HG03439 (cell line): Measurements from ENCODE around the gene NARF.
"Not testable (repeated sequence)": the region's sequence is repeated elsewhere in the genome, so short reads cannot be mapped to it uniquely, and the experiment has no call there.

Experiments
- ATAC-seq: cut with Tn5 transposase; IDR thresholded peaks from one replicate; pipeline ENCODE4 v1.9.1; 2021; ENCODE audit warnings: mild to moderate bottlenecking, moderate library complexity; ENCODE audit not compliant: unreplicated experiment

The NARF gene

DNA sequence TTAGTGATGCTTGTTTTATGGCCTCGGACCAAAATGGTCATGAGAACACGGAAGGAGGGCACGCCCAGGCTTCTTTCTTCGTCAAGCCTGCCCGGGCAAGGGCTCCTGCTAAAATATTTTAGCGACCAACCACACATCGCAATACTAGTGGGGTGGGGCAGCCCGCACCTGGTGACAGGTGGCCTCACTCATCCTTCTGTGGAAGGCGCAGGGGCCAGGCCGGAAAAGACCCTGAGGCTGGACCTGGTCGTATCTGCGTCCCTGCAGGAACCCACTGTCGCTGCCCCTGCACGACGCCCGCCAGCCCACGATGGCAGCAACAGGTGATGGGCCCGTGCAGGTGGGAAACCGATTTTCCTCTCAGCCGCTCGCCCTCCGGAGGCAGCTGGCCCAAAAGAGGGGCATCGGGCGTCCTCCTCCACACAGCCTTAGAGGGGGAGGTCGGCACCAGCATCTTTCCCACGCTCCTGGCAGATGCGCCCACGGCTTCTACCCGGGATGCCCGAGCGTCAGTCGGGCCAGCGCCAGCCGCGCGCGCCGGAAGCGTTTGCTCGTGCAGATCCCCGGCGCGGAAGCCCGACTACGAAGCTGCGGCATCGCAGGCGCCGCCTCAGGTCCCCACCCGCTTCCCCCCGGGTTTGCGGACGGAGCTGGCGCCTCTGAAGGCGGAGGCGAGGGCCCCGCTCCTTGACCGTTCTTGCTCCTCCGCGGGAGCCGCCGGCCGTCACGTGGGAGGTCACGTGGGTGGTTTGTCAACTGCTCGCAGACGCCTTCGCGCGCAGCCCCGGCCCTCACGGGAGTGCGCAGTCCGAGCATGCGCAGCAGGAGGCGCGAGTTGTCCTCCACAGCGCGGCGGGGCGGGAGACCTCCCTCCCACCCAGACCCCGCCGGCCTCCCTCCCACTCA lies 38.2 kb downstream of the NARF start:
- peak; percentile 59 for ATAC-seq

DNA sequence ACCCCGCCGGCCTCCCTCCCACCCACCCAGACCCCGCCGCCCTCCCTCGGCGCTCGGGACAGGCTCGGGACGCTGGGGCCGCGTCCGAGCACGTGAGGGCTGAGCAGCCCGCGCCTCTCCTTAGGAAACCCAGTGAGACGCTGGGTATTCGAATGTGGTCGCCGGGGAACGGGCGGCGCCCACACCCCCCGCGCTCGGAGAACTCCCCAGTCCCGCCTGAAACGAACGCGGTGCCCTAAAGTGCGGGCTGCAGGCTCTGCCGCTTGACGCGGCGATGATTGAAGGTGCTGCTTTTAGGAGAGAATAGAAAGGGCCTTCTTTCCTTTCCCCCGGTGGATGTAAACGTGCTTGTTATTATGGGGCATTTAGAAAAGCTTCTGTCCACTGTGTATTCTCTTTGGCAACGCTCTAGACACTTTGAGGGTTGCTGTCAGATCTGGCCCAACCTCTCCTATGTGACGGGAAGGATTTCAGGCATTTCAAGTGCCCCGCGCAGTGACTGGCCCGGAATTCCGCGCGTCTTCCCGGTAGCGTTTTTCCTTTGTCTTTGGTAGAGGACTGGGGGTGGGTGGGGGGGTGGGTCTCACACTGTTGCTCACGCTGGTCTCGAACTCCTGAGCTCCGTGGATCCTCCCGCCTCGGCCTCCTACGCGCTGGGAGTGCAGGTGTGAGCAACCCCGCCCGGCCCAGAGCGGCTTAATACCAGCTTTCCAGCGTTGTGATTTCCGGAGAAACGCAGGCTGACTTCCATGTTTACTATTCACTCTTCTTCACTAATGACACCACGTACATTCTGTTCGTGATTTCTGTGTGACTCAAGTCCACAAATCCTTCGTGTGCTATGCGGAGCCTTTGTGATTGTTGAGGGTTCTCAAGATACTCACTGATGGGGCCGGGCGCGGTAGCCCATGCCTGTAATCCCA lies 39.2 kb downstream of the NARF start:
- ATAC-seq = peak; percentile 8

DNA sequence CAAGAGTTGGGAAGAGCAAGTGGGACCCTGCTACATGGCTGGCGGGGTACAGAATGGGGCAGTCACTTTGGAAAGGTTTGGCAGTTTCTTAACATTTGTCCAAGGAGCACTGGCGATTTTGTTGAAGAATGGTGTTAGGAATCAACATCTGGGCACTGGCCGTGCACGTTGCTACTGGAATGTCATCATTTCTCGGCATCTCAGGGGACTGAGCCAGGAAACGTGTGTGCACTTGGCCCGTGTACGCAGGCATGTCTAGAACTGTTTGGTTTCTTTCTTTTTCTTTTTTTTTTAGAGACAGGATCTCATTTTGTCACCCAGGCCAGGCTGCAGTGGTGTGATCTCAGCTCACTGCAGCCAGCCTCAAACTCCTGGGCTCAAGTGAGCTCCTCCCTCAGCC lies 43.7 kb downstream of the NARF start:
- no peak for ATAC-seq

DNA sequence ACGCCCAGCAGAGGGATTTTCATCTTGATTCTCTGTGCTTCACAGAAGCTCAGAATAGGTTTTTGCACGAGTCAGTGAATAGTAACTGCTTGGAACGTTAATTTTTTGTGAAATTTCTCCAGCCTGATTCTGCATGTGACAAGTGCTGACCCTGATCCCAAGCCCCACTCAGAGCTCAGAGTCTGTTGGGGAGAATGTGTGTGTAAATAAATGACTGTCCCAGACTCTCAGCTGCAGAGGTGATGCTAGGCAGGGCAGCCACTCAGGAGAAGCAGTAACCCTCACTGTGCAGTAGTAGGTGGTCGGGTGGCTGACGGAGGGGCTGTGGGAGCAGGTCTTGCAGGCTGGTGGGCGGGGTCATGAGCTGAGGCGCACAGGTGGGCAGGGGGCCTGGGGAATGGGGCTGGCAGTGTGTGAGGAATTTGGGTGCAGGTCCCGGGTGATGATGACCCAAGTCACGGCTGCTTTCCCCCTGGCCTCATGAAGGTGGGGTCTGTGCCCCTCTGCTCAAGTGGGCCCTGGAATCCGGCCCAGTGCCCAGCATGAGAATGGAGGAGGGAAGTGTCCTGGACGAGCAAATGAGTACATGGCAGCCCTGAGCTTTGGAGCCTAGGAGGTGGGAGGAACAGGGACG lies 44.7 kb downstream of the NARF start:
- no peak for ATAC-seq

DNA sequence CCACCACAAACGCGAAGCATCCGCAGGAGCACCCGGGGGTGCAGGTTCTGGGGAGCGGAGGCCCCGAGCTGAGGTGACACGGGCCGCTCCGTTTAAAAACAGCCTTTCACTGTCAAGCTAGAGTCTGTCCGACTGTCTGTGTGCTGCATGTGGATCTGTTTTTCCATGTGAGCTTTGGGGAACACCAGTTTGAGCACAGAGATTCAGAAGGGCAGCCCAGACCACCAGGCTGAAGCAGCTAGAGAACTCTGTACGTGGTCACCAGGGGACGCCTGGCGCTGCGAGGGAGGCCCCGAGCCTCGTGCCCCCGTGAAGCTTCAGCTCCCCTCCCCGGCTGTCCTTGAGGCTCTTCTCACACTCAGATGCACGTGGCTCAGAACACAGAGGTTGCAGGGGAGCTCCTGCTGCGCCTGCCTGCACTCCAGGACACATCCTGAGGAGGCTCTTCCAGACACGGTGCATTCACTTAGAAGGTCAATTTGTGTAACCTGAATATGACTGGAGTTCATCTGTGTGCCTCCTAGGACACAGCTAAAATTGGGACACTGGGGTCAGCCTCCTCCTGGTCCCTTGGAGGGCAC lies 45.3 kb downstream of the NARF start:
- ATAC-seq = no peak

DNA sequence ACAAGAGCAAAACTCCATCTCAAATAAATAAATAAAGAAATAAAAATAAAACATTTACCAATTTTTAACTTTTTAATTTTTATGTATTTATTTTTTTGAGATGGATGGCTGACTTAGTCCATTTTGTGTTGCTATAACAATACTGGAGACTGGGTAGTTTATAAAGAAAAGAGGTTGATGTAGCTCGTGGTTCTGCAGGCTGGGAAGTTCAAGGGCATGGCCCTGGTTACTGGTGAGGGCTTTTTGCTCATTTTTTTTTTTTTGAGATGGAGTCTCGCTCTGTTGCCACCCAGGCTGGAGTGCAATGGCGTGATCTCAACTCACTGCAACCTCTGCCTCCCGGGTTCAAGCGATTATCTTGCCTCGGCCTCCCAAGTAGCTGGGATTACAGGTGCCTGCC lies 46.8 kb downstream of the NARF start:
- no peak for ATAC-seq

DNA sequence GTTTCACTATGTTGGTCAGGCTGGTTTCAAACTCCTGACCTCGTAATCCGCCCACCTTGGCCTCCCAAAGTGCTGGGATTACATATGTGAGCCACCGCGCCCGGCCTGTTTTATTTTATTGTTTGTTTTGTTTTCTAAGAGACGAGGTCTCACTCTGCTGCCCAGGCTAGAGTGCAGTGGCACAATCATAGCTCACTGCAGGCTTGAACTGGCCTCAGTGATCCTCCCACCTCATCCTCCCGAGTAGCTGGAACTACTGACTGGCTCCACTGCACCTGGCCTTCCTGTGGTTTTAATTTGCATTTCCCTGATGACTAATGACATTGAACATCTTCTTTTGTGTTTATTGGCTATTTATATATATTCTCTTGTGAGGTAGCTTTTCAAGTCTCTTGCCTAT lies 47.9 kb downstream of the NARF start:
- ATAC-seq = peak; percentile 90

DNA sequence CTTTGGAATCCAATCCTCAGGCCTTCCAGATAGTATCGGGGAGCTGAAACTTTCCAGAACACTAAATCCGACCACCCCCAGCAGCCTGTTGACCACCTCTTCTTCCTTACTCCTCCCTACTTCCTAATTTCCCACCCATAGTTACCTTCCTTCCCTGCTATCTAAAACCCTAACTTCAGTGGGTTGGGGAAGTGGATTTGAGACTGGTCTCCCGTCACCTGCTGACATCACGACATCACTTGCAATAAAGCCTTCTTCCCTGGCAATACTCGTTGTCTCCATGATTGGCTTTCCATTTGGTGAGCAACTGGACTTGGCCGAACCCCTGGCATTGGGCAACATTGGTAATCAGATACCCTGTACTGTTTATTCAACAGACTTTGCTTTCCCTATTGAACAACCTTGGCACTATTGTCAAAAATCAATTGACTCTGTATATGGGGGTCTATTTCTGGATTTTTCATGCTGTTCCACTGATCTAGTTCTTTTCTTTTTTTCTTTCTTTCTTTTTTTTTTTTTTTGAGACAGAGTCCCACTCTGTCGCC lies 49.2 kb downstream of the NARF start:
- no peak for ATAC-seq

DNA sequence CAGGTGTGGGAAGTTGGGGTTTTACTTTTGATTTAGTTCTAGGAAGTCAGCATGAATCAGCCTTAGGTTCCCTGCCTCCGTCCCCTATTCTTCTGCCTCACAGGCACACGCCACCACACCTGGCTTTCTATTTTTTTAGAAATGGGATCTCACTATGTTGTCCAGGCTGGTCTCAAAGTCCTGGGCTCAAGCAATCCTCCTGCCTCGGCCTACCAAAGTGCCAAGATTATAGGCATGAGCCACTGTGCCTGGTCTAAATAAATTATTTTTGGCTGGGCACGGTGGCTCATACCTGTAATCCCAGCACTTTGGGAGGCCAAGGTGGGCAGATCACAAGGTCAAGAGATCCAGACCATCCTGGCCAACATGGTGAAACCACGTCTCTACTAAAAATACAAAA lies 53.1 kb downstream of the NARF start:
- not testable (repeated sequence) for ATAC-seq

DNA sequence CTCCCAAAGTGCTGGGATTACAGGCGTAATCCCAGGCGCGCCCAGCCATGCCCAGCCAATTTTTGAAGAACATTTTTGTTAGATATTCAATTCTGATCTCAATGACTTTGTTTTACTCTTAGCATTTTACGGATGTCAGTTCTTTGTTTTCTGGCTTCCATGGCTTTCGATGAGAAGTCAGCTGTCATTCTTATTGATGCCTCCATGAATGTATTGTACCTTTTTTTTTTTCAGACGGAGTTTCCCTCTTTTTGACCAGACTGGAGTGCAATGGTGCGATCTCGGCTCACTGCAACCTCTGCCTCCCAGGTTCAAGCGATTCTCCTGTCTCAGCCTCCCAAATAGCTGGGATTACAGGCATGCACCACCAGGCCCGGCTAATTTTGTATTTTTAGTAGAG lies 55.3 kb downstream of the NARF start:
- ATAC-seq = not testable (repeated sequence)

DNA sequence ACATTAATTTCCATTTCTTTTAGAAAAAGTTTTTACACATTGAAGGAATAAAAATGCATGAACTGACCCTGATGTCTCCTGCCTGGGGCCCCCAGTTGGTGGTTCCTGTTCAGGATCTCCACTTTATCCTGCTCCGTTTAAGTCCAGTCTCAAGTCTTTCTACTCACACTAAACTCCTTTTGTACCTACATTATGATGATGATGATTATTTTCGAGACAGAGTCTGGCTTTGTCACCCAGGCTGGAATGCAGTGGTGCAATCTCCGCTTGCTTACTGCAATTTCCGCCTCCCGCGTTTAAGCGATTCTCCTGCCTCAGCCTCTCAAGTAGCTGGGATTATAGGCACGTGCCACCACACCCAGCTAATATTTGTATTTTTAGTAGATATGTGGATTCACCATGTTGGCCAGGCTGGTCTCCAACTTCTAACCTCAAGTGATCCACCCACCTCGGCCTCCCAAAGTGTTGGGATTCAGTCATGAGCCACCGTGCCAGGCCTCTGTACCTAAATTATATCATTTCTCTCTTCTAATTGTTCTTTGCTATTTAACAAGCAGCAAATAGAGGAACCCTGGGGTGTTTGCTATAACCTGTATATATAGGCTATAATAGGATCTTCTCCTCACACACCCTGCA lies 58.8 kb downstream of the NARF start:
- ATAC-seq = no peak

DNA sequence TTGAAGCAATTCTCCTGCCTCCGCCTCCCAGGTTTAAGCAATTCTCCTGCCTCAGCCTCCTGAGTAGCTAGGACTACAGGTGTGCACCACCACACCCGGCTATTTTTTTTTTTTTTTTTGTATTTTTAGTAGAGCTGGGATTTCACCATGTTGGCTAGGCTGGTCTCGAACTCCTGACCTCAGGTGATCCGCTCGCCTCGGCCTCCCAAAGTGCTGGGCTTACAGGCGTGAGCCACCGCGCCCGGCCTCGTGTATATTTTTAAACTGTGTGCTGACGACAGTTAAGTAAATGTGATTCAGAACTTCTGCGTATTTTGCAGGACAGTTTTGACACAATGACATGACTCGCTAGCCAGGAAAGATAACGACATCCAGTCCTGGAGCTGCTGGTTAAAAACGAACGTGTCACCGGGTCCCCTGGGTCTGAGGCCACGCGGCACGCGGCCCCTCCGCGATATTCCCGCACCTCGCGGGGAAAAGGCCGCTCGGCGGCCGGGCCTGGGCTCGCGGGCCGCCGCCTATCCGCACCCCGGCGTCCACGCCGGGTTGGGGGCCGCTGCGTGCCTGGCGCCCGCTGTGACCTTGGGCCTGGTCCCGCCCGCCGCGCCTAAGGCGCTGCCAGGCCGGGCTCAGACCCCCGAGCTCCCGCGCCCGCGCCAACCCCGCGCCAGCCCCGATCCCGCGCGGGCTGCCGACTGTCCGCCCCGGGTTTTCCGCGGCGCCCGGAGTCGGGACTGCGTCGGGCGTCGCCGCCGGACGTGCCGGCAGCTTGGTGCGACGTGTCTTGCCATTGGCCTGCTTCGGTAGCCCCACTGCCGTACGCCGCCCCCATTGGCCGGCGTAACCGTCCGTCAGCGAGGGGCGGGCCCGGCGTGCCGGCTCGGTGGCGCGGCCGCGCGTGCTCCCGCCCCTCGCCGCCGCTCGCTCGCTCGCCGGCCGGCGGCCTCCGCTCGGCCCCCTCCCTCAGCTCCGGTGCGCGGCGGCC lies 60.6 kb downstream of the NARF start, which contains the start of gene FOXK2:
Gene FOXK2 (plus strand): TSS at position 907 of the 985 bp plus-strand sequence. CDS start 157 bp downstream, outside the sequence.
- ATAC-seq = peak; percentile 80

DNA sequence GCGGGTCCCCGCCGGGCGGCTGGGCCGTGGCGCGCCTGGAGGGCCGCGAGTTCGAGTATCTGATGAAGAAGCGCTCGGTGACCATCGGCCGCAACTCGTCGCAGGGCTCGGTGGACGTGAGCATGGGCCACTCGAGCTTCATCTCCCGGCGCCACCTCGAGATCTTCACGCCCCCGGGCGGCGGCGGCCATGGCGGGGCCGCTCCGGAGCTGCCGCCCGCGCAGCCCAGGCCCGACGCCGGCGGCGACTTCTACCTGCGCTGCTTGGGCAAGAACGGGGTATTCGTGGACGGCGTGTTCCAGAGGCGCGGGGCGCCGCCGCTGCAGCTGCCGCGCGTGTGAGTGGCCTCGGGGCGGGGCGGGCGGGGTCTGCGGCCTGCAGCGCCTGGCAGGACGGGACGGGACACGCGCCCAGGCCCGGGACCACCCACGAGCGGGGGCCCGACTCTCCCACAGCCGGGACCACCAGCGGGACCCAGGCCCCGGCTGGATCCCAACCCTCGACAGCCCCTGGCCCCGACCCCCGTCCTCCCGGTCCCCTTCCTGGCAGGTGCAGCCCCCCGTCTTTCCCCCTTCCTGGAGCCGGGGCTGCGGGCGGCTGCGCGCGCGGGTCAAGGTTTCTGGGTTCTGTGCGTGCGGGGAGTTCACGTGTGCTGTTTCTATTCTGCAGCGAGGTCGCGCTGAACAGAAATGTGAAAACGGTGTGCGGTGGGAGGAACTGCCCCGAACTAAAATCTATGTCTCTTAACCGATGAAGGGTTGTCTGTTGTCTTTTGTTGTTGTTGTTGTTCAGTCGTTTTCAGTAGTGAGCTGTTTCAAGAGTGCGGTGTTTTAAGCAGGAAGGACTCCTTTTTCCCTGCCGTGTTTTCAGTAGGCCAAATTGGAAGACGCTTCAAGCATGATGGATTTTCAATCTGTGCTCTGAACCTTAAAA lies 61.7 kb downstream of the NARF start:
- ATAC-seq = no peak

DNA sequence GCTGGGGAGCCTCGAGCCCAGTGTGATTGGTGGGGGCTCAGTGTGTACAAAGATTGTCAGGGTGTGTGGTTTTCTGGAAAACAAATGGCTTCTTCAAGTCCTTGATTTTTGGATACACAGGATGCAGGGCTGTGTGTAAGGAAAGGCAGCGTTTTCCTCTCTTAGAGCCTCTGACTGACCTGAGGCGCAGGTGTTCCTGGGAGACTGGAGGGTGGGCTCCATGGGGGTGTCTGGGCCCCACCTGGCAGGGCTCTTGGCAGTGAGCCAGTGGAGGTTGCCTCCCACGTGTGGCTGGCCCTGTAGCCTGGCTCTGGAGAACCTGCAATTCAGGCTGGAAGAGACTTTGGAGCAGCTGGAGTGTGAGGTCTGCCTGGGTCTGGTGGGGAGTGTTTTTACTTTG lies 66.0 kb downstream of the NARF start:
- no peak for ATAC-seq

DNA sequence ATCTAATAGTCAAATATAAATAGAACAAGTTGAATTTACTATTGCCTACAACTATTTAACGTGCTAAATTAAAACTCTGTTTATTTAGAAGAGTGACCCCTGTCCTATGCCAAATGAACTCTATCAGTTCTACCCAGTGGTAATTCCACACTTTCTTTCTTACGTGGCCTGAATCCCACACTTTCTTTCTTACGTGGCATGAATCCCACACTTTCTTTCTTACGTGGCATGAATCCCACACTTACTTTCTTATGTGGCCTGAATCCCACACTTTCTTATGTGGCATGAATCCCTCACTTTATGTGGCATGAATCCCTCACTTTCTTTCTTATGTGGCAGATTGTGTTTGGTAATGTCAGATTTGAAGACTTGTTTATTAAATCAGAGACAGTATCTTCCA lies 67.2 kb downstream of the NARF start:
- no peak for ATAC-seq

DNA sequence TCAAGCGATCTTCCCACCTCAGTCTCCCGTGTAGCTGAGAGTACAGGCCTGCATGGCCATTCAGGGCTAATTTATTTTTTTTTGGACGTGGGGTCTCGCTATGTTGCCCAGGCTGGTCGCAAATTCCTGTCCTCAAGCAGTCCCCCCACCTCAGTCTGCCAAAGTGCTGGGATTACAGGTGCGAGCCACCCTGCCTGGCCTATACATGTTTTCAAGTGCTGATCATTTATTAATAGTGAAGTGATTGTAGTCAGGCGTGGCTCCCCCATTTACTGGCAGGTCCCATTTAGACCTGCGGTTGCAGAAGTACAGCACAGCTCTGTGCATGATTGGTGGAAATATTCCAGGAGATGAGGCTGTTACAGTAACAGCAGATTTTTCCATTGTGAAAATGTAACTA lies 69.4 kb downstream of the NARF start:
- ATAC-seq = no peak

DNA sequence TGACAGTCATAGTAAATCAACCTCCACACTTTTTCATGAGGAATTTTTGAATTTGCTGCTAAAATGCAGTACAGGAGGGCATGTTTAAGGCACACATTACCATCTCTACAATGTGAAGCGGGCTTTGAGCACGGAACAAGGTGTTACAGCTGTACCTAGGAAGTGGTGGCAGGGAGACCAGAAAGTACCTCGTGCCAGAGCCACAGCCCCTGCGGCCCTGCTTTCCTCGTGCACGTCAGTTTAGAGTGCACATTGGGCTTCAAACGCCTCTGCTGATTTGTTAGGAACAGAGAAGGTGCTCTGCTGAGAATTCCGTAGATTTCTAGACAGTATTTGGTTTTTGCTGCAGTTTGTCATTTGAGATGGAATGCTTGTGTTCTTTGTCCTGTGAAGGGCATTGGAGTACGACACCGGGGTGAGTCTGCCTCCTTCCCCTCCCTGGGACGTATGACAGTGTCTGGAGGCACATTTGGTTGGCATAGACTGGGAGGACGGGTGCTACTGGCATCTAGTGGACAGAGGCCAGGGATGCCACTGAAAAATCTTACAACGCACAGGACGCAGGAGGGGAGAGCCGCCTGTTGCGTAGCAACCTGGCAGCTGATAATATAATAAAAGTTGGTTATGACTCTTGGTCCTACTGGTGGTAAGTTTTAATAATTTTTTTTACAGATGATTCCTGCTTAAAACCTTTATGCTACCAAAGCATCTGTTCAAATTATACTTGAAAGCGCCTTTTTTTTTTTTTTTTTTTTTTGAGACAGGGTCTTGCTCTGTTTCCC lies 70.1 kb downstream of the NARF start:
- ATAC-seq = no peak
